ACC112 (cell line): Measurements from ENCODE around the gene LYST.

ENCODE experiments used
- H2AFZ ChIP-seq: fragments of 200-600 bp; sonication (generic); one replicate; pipeline ENCODE4 v1.6.0; 2017; ENCODE audit warnings: antibody characterized with exemption, low read length; ENCODE audit not compliant: unreplicated experiment
- H3K27ac ChIP-seq: fragments of 200-600 bp; sonication (generic); 2 replicates; pipeline ENCODE4 v1.5.1; 2014; ENCODE audit warnings: low read depth, mild to moderate bottlenecking, antibody characterized with exemption, low read length, moderate library complexity
- H3K27me3 ChIP-seq: fragments of 200-600 bp; sonication (generic); 2 replicates; pipeline ENCODE4 v1.6.1; 2014; ENCODE audit warnings: mild to moderate bottlenecking, antibody characterized with exemption, low read length, moderate library complexity, mixed read lengths; ENCODE audit not compliant: insufficient read depth
- H3K36me3 ChIP-seq: fragments of 200-600 bp; sonication (generic); 2 replicates; pipeline ENCODE4 v1.6.1; 2016; ENCODE audit warnings: mild to moderate bottlenecking, antibody characterized with exemption, low read length, moderate library complexity, mixed read lengths; ENCODE audit not compliant: insufficient read depth
- H3K4me1 ChIP-seq: fragments of 200-600 bp; sonication (generic); one replicate; pipeline ENCODE4 v1.6.1; 2016; ENCODE audit warnings: low read length, mixed read lengths; ENCODE audit not compliant: insufficient read depth, unreplicated experiment, control insufficient read depth
- H3K4me3 ChIP-seq: fragments of 200-600 bp; sonication (generic); 2 replicates; pipeline ENCODE4 v1.5.1; 2014; ENCODE audit warnings: mild to moderate bottlenecking, low read depth, low read length
- H3K79me2 ChIP-seq: fragments of 200-600 bp; sonication (generic); one replicate; pipeline ENCODE4 v1.6.0; 2016; ENCODE audit warnings: low read length; ENCODE audit not compliant: control insufficient read depth, unreplicated experiment, insufficient read depth

The LYST gene

GRCh38 chr1:235843461-235843961 lies 23.2 kb downstream of the LYST start:
- no peaks in the 10 kb centered on the region for H3K27me3 ChIP-seq
- H3K4me3 ChIP-seq = no peak overlapping the region
- H3K4me1 ChIP-seq = peaks cover 10% of the 10 kb centered on the region
- peaks cover 11% of the 10 kb centered on the region for H3K79me2 ChIP-seq
- H2AFZ ChIP-seq = no peak overlapping the region
- no peaks in the 10 kb centered on the region for H3K36me3 ChIP-seq
- no peak overlapping the region for H3K27ac ChIP-seq

- Histone ChIP-seq H3K27ac (no peak overlapping the region), H3K27me3 (no peaks in the 10 kb centered on the region), H3K79me2 (peaks cover 11% of the 10 kb centered on the region), H3K36me3 (no peaks in the 10 kb centered on the region), H3K4me3 (no peak overlapping the region), H2AFZ (no peak overlapping the region), H3K4me1 (peaks cover 10% of the 10 kb centered on the region)
Observed at GRCh38 chr1:235841938-235842545, 24.7 kb downstream of the LYST start.

- Histone ChIP-seq H3K27me3 (no peaks in the 10 kb centered on the region), H2AFZ (no peak overlapping the region), H3K36me3 (no peaks in the 10 kb centered on the region), H3K4me3 (no peak overlapping the region), H3K27ac (no peak overlapping the region), H3K4me1 (peaks cover 7% of the 10 kb centered on the region), H3K79me2 (peaks cover 5% of the 10 kb centered on the region)
Observed at GRCh38 chr1:235838021-235838420, 28.7 kb downstream of the LYST start.

GRCh38 chr1:235835226-235835625 lies 31.5 kb downstream of the LYST start:
- Histone ChIP-seq H3K27ac (no peak overlapping the region), H3K36me3 (no peaks in the 10 kb centered on the region), H3K79me2 (no peaks in the 10 kb centered on the region), H3K4me3 (peak overlapping the region; percentile 73), H3K27me3 (no peaks in the 10 kb centered on the region), H3K4me1 (peaks cover 7% of the 10 kb centered on the region), H2AFZ (peak overlapping the region; percentile 74)

GRCh38 chr1:235834620-235835019 lies 32.1 kb downstream of the LYST start:
- no peak overlapping the region for H3K4me3 ChIP-seq
- peaks cover 7% of the 10 kb centered on the region for H3K4me1 ChIP-seq
- no peak overlapping the region for H3K27ac ChIP-seq
- H3K79me2 ChIP-seq = no peaks in the 10 kb centered on the region
- H3K36me3 ChIP-seq = no peaks in the 10 kb centered on the region
- H3K27me3 ChIP-seq = no peaks in the 10 kb centered on the region
- no peak overlapping the region for H2AFZ ChIP-seq

GRCh38 chr1:235832011-235832410 lies 34.7 kb downstream of the LYST start:
- no peaks in the 10 kb centered on the region for H3K36me3 ChIP-seq
- peaks cover 7% of the 10 kb centered on the region for H3K4me1 ChIP-seq
- H3K27me3 ChIP-seq = no peaks in the 10 kb centered on the region
- H2AFZ ChIP-seq = no peak overlapping the region
- no peak overlapping the region for H3K27ac ChIP-seq
- H3K79me2 ChIP-seq = no peaks in the 10 kb centered on the region
- no peak overlapping the region for H3K4me3 ChIP-seq

GRCh38 chr1:235831148-235831547 lies 35.6 kb downstream of the LYST start:
- Histone ChIP-seq H3K27me3 (no peaks in the 10 kb centered on the region), H3K27ac (peak overlapping the region; percentile 22; the same call in 1 of the 2 replicates), H3K4me3 (0 out of 2 replicates have a peak overlapping the region, but pooled peaks have one; percentile 44), H3K79me2 (no peaks in the 10 kb centered on the region), H2AFZ (peak overlapping the region; percentile 66), H3K4me1 (peaks cover 7% of the 10 kb centered on the region), H3K36me3 (no peaks in the 10 kb centered on the region)

GRCh38 chr1:235826102-235826854 lies 40.4 kb downstream of the LYST start:
- no peaks in the 10 kb centered on the region for H3K36me3 ChIP-seq
- no peak overlapping the region for H3K27ac ChIP-seq
- no peaks in the 10 kb centered on the region for H3K79me2 ChIP-seq
- no peaks in the 10 kb centered on the region for H3K27me3 ChIP-seq
- H3K4me1 ChIP-seq = peaks cover 7% of the 10 kb centered on the region
- no peak overlapping the region for H2AFZ ChIP-seq
- no peak overlapping the region for H3K4me3 ChIP-seq

GRCh38 chr1:235825229-235825628 lies 41.5 kb downstream of the LYST start:
- Histone ChIP-seq H3K27me3 (no peaks in the 10 kb centered on the region), H3K36me3 (no peaks in the 10 kb centered on the region), H3K27ac (no peak overlapping the region), H3K4me3 (no peak overlapping the region), H3K4me1 (peaks cover 8% of the 10 kb centered on the region), H2AFZ (no peak overlapping the region), H3K79me2 (no peaks in the 10 kb centered on the region)

- H3K36me3 ChIP-seq = no peaks in the 10 kb centered on the region
- no peak overlapping the region for H2AFZ ChIP-seq
- no peak overlapping the region for H3K27ac ChIP-seq
- no peaks in the 10 kb centered on the region for H3K27me3 ChIP-seq
- H3K79me2 ChIP-seq = no peaks in the 10 kb centered on the region
- peaks cover 8% of the 10 kb centered on the region for H3K4me1 ChIP-seq
- H3K4me3 ChIP-seq = no peak overlapping the region
Observed at GRCh38 chr1:235823684-235824083, 43.0 kb downstream of the LYST start.

- Histone ChIP-seq H3K4me1 (peaks cover 8% of the 10 kb centered on the region), H3K27me3 (no peaks in the 10 kb centered on the region), H3K79me2 (no peaks in the 10 kb centered on the region), H3K36me3 (no peaks in the 10 kb centered on the region), H3K4me3 (no peak overlapping the region), H3K27ac (no peak overlapping the region), H2AFZ (no peak overlapping the region)
Observed at GRCh38 chr1:235822685-235823084, 44.0 kb downstream of the LYST start.
